ENCODE measurements around the gene SUDS3.
"Not testable (repeated sequence)": the region's sequence is repeated elsewhere in the genome, so short reads cannot be mapped to it uniquely, and the experiment has no call there.

SUDS3 gene

GRCh38 chr12:118398524-118398923 is 22.2 kb downstream of the SUDS3 start:
- DNase-seq: no peak

- no peak for DNase-seq
These were observed 22.6 kb downstream of the SUDS3 start for GRCh38 chr12:118398940-118399339.

- DNase-seq: no peak
These were observed 25.9 kb downstream of the SUDS3 start for GRCh38 chr12:118402251-118402650.

- peak; percentile 71 for DNase-seq
These were observed 28.6 kb downstream of the SUDS3 start for GRCh38 chr12:118404876-118405521.

GRCh38 chr12:118408241-118408640 is 31.9 kb downstream of the SUDS3 start:
- not testable (repeated sequence) for DNase-seq

- no peak for DNase-seq
These were observed 33.5 kb downstream of the SUDS3 start for GRCh38 chr12:118409834-118410233.

- no peak for DNase-seq
These were observed 41.6 kb downstream of the SUDS3 start for GRCh38 chr12:118417942-118418341.

GRCh38 chr12:118418385-118419057 is 42.2 kb downstream of the SUDS3 start:
- DNase-seq: no peak

GRCh38 chr12:118420673-118421072 is 44.3 kb downstream of the SUDS3 start:
- no peak for DNase-seq

- no peak for DNase-seq
These were observed 48.5 kb downstream of the SUDS3 start for GRCh38 chr12:118424884-118425283.

- no peak for DNase-seq
These were observed 49.0 kb downstream of the SUDS3 start for GRCh38 chr12:118425364-118425763.

GRCh38 chr12:118427819-118428218 is 51.5 kb downstream of the SUDS3 start:
- no peak for DNase-seq

- no peak for DNase-seq
These were observed 52.3 kb downstream of the SUDS3 start for GRCh38 chr12:118428643-118429042.

- DNase-seq: no peak
These were observed 53.5 kb downstream of the SUDS3 start for GRCh38 chr12:118429688-118430383.

- DNase-seq: no peak
These were observed 54.2 kb downstream of the SUDS3 start for GRCh38 chr12:118430516-118430915.

- DNase-seq: no peak
These were observed 56.6 kb downstream of the SUDS3 start for GRCh38 chr12:118432812-118433545.

- no peak for DNase-seq
These were observed 59.8 kb downstream of the SUDS3 start for GRCh38 chr12:118436002-118436730.

GRCh38 chr12:118436986-118437385 is 60.6 kb downstream of the SUDS3 start:
- DNase-seq: no peak

- no peak for DNase-seq
These were observed 62.7 kb downstream of the SUDS3 start for GRCh38 chr12:118439068-118439467.

- DNase-seq: no peak
These were observed 69.9 kb downstream of the SUDS3 start for GRCh38 chr12:118446247-118446646.

- DNase-seq: no peak
These were observed 70.8 kb downstream of the SUDS3 start for GRCh38 chr12:118447181-118447580.

GRCh38 chr12:118448341-118448740 is 72.0 kb downstream of the SUDS3 start:
- no peak for DNase-seq

GRCh38 chr12:118455327-118455726 is 79.0 kb downstream of the SUDS3 start:
- no peak for DNase-seq
